NCI-H1105 (cell line): Measurements from ENCODE around the gene PHYHIPL.

Source experiments
- DNase-seq: peaks from one replicate; lab custom pipeline; 2025; lab: John Stamatoyannopoulos, UW

PHYHIPL gene

DNA sequence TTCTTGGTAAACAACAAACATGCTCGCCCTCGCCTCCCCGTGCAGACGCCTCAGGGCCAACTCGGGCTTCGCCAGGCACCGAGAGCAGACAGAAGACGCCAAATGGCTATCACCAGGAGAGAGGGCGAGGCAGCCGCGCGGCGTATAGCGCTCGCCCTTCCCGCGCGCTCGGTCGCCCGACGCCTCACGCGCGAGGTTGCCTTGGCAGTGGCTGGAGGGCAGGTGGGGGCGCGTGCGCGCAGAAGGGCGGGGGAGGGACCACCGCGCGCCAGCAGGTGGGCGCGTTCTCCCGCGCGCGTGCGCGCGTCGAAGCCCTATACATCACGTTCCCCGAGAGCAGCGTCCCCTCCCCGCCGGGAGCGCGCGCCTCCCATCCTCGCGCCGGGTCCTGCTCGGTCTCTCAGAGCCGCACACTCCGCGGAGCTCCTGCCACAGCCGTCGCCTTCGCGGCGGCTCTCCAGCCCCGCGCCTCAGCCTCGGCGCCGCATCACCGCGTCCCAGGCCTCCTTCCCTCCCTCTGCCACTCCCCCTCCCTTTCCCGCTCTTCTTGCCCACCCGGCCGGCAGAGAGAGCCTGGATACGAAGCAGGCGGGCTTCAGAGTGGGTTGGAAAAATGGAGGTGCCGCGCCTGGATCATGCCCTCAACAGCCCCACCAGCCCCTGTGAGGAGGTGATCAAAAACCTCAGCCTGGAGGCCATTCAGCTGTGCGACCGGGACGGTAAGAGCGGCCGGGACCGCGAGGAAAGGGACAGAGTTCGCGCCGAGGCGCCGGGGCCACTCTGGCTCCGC lies at the start of gene PHYHIPL:
Gene PHYHIPL (plus strand): TSS at position 403 of the 790 bp plus-strand sequence. CDS start 211 bp downstream, at position 614.
- peak; percentile 63 for DNase-seq

DNA sequence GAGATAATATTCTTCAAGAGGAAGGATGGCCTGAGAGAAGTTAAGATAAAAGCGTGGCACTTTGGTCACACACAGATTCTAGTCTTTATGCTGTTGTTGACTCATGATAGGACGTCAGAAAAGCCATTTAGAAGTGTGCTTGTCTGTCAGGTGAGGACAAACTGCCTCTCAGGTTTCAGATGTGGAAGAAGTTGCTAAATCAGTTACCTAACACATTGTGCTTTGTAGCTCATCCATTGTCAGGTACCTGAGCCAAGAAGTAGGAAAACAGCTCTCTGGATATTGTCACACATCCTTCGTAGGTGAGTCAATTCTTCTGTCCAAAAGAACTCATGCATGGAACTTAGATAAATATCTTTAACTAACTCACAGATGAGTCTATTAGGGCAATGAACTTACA lies 49.5 kb upstream of the PHYHIPL start:
- no peak for DNase-seq

DNA sequence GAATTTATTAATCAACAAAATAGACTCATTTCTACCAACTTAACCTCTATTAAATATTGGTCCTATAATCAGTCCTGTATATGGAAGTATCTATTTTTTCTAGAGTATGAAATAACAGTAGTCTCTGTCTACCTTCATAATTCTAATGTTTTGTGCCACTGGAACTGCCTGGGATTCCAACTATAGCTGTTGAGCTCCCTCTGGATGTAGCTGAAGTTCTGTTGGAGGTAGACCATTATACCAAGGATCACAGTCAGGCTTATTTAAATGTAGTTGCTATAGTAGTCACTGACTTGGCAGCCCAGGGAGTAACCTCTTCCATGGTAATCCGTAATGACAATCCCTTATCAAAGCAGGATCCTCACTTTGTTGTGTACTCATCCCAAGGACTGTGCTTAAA lies 48.5 kb upstream of the PHYHIPL start:
- DNase-seq, result no peak

GRCh38 chr10:59129867-59130266 lies 46.6 kb upstream of the PHYHIPL start:
- no peak for DNase-seq

GRCh38 chr10:59131666-59132065 lies 44.8 kb upstream of the PHYHIPL start:
- DNase-seq, result no peak

DNA sequence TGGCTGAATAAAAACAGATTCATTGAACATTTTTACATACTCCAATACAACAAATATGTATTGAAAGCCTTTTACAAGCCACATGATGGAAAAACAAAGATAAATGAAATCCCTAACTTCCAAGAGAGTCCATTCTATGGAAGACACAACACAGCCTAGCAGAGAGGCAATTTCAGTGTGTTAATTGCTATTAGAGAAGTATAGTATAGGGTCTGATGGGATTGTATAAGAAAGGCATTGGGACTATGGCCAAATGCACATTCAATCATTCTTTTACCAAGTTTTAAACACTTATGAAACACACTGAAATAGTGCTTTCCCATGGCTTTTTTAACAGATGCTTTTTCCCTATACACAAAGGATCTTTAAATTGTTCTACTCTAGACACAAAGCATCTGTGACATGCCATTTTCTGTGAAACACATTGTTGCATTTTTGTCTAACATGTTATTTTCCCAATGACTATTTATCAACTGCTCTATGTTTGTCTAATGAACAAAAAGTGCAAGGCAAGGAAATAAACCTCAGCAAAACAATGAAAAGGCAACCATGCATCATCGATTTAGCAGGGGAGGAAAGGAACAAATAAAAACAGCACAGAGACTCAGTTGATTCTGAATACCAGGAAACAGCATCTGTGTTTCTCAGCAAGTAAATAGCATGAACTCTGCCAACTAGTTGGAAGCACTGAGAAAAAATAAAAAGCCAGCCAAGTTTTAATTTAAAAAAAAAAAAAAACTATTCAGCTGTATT lies 42.4 kb upstream of the PHYHIPL start:
- DNase-seq, result no peak

DNA sequence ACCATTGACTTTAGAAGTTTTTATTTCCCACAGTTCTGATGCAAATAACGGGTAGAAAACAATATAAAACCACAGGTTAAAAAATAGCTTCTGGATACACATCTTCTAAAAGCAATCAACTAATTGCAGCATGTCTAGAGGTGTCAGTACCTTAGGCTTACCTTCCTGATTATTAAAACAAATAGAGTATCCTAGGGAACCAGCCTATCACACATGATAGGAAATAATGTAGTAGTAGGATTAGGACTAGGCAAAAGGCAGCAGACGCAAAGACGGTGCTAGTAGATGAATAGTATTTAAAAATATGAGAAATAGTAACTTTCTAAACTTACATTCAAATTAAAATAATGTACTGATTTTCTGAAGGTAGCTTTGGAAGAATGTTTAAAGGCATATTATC lies 41.7 kb upstream of the PHYHIPL start:
- no peak for DNase-seq

DNA sequence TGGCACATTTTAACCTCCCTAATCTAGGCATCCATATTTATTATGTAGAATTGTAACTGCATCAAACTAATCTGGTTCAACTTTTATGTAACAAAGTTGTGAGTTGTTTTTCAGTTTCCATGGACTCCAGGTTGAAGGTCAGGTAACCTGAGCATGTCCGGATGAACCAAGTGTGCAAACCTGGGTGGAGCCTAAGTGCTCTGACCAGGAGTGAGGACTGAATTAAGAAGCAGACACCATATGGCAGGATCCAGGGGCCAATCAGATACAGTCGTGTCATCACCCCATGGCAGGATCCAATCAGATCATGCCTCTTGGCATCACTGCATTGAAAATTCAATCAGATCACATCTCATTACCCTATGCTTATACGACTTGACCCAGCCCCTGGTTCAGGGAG lies 41.2 kb upstream of the PHYHIPL start:
- DNase-seq, result no peak

GRCh38 chr10:59138052-59138451 lies 38.4 kb upstream of the PHYHIPL start:
- no peak for DNase-seq

DNA sequence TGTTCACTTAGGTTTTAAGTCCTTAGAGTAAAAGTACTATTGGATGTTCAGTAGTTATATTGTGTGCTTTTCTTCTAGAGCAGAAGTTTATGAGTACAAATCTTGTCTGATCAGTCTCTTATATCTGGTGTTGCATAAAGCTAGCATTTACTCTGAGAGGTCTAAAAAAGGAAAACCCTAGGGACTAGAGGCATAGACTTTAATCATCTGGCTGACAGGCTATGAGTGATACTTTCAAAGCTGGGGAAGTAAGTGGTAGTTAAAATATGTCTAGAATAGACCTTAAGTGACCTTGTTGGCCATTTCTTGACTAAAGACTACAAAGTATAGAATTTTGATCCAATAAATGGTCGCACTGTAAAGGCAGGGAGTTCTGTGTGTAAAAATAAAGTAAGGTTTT lies 32.9 kb upstream of the PHYHIPL start:
- no peak for DNase-seq

- DNase-seq, result no peak
These were observed 27.7 kb upstream of the PHYHIPL start for GRCh38 chr10:59148701-59149100.

GRCh38 chr10:59155556-59155955 lies 20.9 kb upstream of the PHYHIPL start:
- no peak for DNase-seq

DNA sequence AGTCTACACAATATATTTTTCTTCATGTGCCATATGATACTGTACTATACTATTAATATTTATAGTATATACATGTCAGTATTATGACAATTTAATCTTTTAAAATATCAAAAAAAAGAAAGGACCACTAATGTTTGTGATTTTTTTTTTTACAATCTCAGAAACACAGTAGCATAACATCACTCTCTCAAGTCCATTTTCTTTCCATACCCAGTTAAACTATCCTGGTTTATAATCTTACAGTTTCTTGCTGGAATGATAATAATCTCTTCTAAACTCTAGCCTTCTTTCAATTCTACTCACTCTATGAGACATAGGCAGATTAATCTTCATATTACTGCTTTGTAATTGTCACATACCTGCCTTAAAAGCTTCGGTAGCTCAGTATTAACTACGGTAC lies 8.9 kb upstream of the PHYHIPL start:
- no peak for DNase-seq

DNA sequence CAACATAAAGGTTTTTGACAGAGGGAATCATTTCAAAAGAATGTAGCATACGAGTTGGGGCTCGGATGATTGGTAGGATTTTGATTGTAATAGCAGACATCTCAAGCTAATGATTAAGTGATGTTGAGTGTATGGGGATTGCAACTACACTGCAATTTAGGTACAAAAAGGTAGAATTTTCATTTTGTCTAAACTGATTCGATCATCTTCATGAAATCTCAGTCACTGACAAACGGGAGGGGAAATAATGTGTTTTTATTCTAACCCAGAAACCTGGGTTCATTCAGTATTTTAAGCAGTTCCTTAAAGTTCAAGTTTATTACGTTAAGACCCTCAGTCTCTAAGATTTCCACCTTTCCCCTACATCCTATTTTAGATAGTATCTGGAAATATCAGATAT lies 3.9 kb upstream of the PHYHIPL start:
- no peak for DNase-seq

- DNase-seq, result no peak
These were observed 3.0 kb upstream of the PHYHIPL start for GRCh38 chr10:59173414-59173813.

DNA sequence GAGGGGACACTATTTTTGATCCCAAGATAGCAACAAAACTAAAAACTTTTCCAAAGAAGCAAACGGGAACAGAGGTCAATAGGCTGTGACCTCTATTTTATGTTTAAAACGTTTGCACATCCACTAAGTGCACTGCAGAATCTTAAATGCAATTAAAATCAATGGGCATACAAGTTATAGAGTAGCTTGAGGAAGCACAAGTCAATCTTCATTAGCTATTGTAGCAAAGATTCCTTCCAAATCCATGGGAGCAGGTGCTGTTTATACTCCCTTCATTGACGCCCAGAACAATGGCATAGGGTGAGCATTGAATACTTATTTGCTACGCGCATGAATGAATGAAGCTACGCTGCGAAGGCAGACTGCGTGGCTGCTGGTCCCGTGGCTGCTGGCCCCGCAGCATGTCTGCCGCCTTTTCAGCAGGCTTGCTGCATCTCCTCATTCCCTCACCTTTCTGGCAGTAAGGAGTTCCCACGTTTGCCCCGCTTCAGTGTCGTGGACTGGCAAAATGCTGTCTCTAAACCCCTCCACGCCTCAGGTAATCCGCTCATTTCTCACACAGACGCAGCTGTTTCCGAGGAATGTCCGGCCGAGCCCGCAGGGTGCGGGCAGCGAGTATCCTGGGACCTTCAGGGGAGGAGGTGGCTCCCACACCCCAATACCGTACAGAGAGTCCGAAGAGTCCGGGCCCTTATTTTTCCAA lies 754 bp upstream of the PHYHIPL start:
- DNase-seq, result peak; percentile 41

GRCh38 chr10:59177031-59177797 lies 771 bp downstream of the PHYHIPL start:
- peak; percentile 39 for DNase-seq

- DNase-seq, result no peak
These were observed 1.4 kb downstream of the PHYHIPL start for GRCh38 chr10:59177836-59178235.

DNA sequence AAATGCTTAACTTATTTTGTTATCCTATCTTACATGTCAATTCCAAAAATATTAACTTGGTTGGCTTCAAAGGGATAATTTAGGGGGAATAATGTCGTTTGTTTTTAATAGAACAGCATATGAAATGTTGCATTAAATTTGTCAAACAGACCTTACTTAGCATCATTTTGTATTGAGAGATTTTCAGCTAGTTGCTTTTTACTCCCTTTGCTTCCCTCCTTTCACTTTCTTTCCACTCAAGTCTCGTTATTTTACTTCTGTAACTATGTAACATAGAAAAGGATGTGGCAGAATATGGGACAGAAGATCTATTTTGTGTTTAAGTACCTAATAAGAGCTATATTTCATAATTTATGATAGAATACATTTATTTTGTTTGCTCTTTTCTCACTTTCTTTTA lies 2.6 kb downstream of the PHYHIPL start:
- no peak for DNase-seq

DNA sequence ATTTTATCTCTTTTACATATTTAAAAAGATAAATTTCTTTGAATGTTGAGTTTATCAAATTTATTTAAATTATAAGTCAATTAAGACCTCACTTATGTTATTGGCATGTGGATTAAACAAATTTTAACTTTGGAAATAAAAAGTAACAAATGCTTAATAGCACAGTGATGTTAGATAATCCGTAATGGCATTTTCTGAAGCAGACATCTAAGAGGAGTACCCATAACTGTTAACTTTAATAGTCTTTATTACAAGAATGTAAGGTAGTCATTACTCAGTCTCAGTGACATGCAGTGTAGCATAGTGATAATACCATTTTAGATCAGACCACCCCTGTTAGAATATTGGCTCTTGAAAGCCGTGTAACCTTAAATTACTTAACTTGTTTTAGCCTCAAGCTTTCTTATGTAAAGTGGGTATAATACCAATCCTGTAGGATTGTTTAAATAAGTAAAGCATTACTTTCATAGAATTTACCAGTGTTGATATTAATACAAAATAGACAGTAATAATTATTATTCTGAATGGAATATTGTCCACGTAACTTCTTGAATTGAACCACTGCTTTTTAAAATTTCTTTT lies 4.3 kb downstream of the PHYHIPL start:
- DNase-seq, result no peak

- no peak for DNase-seq
These were observed 5.2 kb downstream of the PHYHIPL start for GRCh38 chr10:59181668-59182067.

DNA sequence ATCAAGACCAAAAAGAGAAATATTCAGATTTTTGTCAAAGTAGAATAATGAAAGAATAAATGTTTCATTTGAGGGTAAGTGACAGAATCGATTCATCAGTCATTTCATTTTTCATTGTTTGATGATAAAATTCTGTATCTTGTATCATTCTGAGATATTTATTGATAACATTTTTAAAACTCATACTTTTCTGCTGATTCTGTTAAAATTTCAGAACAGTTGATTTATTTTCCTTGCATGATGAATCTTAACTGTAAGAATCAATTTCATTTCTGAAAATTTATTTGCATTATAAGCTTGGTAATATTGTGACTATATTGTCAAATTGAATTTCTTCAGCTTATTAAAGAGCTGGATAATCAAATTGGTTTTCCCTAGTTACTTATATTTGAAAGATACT lies 13.9 kb downstream of the PHYHIPL start:
- no peak for DNase-seq
